ENCODE measurements around the gene ZC3H7A. TPM values are rescaled to one million over a fixed set of nuclear protein-coding genes. Genes with fewer than 3 reads are reported as not detected.

The ZC3H7A gene
- total and polyA plus RNA-seq, 2 of the 13 experiments (the other 11 are each of a cell fraction or from before 2014, with no cell fraction given), result 29.2 to 36.8 TPM

GRCh38 chr16:11742536-11743307 is 54.3 kb downstream of the ZC3H7A start, which contains the start of gene TXNDC11 (continued):
- TF ChIP-seq, protein P1, sequence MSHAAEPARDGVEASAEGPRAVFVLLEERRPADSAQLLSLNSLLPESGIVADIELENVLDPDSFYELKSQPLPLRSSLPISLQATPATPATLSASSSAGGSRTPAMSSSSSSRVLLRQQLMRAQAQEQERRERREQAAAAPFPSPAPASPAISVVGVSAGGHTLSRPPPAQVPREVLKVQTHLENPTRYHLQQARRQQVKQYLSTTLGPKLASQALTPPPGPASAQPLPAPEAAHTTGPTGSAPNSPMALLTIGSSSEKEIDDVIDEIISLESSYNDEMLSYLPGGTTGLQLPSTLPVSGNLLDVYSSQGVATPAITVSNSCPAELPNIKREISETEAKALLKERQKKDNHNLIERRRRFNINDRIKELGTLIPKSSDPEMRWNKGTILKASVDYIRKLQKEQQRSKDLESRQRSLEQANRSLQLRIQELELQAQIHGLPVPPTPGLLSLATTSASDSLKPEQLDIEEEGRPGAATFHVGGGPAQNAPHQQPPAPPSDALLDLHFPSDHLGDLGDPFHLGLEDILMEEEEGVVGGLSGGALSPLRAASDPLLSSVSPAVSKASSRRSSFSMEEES (CRISPR knock-in tag; IDR thresholded peaks at IDR 0.05), result no peak; the same call in 1 of the 2 replicates
- TF ChIP-seq THAP8 (CRISPR knock-in tag; IDR thresholded peaks at IDR 0.05; ENCODE audit: borderline replicate concordance), result 0 out of 2 replicates have a peak, but pooled peaks have one; percentile 1
- no peak for TF ChIP-seq ZNF550 (CRISPR knock-in tag; IDR thresholded peaks at IDR 0.05; ENCODE audit: borderline replicate concordance)
- TF ChIP-seq KMT2B (CRISPR knock-in tag; IDR thresholded peaks at IDR 0.05), result peak; percentile 29; the same call in 1 of the 2 replicates
- TF ChIP-seq ATM (IDR thresholded peaks at IDR 0.05; ENCODE audit: borderline replicate concordance), result no peak
- peak; percentile 92 for TF ChIP-seq SRY (CRISPR knock-in tag; IDR thresholded peaks at IDR 0.05)
- no peak for TF ChIP-seq MATR3 (CRISPR knock-in tag; IDR thresholded peaks at IDR 0.05)
- TF ChIP-seq, protein P2, sequence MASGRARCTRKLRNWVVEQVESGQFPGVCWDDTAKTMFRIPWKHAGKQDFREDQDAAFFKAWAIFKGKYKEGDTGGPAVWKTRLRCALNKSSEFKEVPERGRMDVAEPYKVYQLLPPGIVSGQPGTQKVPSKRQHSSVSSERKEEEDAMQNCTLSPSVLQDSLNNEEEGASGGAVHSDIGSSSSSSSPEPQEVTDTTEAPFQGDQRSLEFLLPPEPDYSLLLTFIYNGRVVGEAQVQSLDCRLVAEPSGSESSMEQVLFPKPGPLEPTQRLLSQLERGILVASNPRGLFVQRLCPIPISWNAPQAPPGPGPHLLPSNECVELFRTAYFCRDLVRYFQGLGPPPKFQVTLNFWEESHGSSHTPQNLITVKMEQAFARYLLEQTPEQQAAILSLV (CRISPR knock-in tag; IDR thresholded peaks at IDR 0.05; ENCODE audit: borderline replicate concordance), result peak; percentile 95
- peak; percentile 85; the same call in 1 of the 2 replicates for TF ChIP-seq MYPOP (CRISPR knock-in tag; IDR thresholded peaks at IDR 0.05)
- TF ChIP-seq PPARG (CRISPR knock-in tag; conservative IDR thresholded peaks at IDR 0.05), result peak; percentile 54; the same call in 1 of the 2 replicates
- TF ChIP-seq, protein P3, sequence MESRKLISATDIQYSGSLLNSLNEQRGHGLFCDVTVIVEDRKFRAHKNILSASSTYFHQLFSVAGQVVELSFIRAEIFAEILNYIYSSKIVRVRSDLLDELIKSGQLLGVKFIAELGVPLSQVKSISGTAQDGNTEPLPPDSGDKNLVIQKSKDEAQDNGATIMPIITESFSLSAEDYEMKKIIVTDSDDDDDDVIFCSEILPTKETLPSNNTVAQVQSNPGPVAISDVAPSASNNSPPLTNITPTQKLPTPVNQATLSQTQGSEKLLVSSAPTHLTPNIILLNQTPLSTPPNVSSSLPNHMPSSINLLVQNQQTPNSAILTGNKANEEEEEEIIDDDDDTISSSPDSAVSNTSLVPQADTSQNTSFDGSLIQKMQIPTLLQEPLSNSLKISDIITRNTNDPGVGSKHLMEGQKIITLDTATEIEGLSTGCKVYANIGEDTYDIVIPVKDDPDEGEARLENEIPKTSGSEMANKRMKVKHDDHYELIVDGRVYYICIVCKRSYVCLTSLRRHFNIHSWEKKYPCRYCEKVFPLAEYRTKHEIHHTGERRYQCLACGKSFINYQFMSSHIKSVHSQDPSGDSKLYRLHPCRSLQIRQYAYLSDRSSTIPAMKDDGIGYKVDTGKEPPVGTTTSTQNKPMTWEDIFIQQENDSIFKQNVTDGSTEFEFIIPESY (CRISPR knock-in tag; IDR thresholded peaks at IDR 0.05), result peak; percentile 41
- TF ChIP-seq, protein P4, sequence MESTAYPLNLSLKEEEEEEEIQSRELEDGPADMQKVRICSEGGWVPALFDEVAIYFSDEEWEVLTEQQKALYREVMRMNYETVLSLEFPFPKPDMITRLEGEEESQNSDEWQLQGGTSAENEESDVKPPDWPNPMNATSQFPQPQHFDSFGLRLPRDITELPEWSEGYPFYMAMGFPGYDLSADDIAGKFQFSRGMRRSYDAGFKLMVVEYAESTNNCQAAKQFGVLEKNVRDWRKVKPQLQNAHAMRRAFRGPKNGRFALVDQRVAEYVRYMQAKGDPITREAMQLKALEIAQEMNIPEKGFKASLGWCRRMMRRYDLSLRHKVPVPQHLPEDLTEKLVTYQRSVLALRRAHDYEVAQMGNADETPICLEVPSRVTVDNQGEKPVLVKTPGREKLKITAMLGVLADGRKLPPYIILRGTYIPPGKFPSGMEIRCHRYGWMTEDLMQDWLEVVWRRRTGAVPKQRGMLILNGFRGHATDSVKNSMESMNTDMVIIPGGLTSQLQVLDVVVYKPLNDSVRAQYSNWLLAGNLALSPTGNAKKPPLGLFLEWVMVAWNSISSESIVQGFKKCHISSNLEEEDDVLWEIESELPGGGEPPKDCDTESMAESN (CRISPR knock-in tag; conservative IDR thresholded peaks at IDR 0.05), result 0 out of 2 replicates have a peak, but pooled peaks have one; percentile 34
- no peak for TF ChIP-seq ZNF720 (CRISPR knock-in tag; IDR thresholded peaks at IDR 0.05)
- peak; percentile 87; the same call in 1 of the 2 replicates for TF ChIP-seq ZNF572 (CRISPR knock-in tag; IDR thresholded peaks at IDR 0.05)
- TF ChIP-seq KLF13 (CRISPR knock-in tag; IDR thresholded peaks at IDR 0.05), result no peak; the same call in 1 of the 2 replicates
- TF ChIP-seq, protein P5, sequence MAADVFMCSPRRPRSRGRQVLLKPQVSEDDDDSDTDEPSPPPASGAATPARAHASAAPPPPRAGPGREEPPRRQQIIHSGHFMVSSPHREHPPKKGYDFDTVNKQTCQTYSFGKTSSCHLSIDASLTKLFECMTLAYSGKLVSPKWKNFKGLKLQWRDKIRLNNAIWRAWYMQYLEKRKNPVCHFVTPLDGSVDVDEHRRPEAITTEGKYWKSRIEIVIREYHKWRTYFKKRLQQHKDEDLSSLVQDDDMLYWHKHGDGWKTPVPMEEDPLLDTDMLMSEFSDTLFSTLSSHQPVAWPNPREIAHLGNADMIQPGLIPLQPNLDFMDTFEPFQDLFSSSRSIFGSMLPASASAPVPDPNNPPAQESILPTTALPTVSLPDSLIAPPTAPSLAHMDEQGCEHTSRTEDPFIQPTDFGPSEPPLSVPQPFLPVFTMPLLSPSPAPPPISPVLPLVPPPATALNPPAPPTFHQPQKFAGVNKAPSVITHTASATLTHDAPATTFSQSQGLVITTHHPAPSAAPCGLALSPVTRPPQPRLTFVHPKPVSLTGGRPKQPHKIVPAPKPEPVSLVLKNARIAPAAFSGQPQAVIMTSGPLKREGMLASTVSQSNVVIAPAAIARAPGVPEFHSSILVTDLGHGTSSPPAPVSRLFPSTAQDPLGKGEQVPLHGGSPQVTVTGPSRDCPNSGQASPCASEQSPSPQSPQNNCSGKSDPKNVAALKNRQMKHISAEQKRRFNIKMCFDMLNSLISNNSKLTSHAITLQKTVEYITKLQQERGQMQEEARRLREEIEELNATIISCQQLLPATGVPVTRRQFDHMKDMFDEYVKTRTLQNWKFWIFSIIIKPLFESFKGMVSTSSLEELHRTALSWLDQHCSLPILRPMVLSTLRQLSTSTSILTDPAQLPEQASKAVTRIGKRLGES (CRISPR knock-in tag; IDR thresholded peaks at IDR 0.05; ENCODE audit: borderline replicate concordance), result no peak

Measured in HepG2 (cell line).